SU-DHL-6 (cell line): Measurements from ENCODE around the gene PRKAR2A.

Source experiments
- H2AFZ ChIP-seq: fragments of 200-600 bp; sonication (generic); 2 replicates; pipeline ENCODE4 v1.6.1; 2014; ENCODE audit warnings: low read depth, mild to moderate bottlenecking, moderate library complexity, mixed read lengths, antibody characterized with exemption, low read length; ENCODE audit not compliant: severe bottlenecking
- H3F3A ChIP-seq: fragments of 200-600 bp; shearing (Covaris generic); 2 replicates; pipeline ENCODE4 v1.6.0; 2016; ENCODE audit warnings: antibody characterized with exemption, mild to moderate bottlenecking; ENCODE audit not compliant: insufficient read depth
- H3K27ac ChIP-seq: fragments of 200-600 bp; sonication (generic); 2 replicates; pipeline ENCODE4 v1.5.1; 2016; ENCODE audit warnings: low read depth, mild to moderate bottlenecking, low read length, moderate library complexity, mixed read lengths
- H3K27me3 ChIP-seq: fragments of 200-600 bp; sonication (generic), shearing (Covaris generic); 2 replicates; pipeline ENCODE4 v1.6.0; 2014; ENCODE audit warnings: mild to moderate bottlenecking, low read length
- H3K36me3 ChIP-seq: fragments of 200-600 bp; sonication (generic); 2 replicates; pipeline ENCODE4 v1.6.1; 2014; ENCODE audit warnings: mild to moderate bottlenecking, low read length, mixed read lengths
- H3K4me2 ChIP-seq: fragments of 300-600, 200-600 bp; shearing (Covaris generic), sonication (generic); 2 replicates; pipeline ENCODE4 v1.6.0; 2014; ENCODE audit warnings: low read length, low read depth, mild to moderate bottlenecking; ENCODE audit not compliant: poor library complexity, severe bottlenecking
- H3K4me3 ChIP-seq: fragments of 200-600 bp; sonication (generic); 2 replicates; pipeline ENCODE4 v1.5.1; 2014; ENCODE audit warnings: antibody characterized with exemption, low read length, mild to moderate bottlenecking, mixed read lengths; ENCODE audit not compliant: insufficient read depth, poor library complexity, severe bottlenecking
- H3K79me2 ChIP-seq: fragments of 200-600 bp; sonication (generic); 2 replicates; pipeline ENCODE4 v1.6.1; 2014; ENCODE audit warnings: mild to moderate bottlenecking, low read length, moderate library complexity; ENCODE audit not compliant: insufficient read depth
- H3K9ac ChIP-seq: fragments of 200-600 bp; sonication (generic); 2 replicates; pipeline ENCODE4 v1.7.0; 2014; ENCODE audit warnings: mild to moderate bottlenecking, low read length
- H3K9me2 ChIP-seq: fragments of 200-600 bp; sonication (generic); replicated peaks from 2 replicates; pipeline ENCODE4 v1.6.1; 2014; ENCODE audit warnings: low read length; ENCODE audit not compliant: insufficient read depth
- H3K9me3 ChIP-seq: fragments of 200-600 bp; sonication (generic); 2 replicates; pipeline ENCODE4 v1.6.1; 2014; ENCODE audit warnings: low read length, mixed read lengths; ENCODE audit not compliant: insufficient read depth
- H4K20me1 ChIP-seq: fragments of 200-600 bp; sonication (generic); 2 replicates; pipeline ENCODE4 v1.6.1; 2014; ENCODE audit warnings: low read depth, mild to moderate bottlenecking, antibody characterized with exemption, low read length, moderate library complexity, mixed read lengths
- EZH2phosphoT487 ChIP-seq: fragments of 200-600 bp; sonication (generic), shearing (Covaris generic); conservative IDR thresholded peaks from 2 replicates; pipeline ENCODE4 v1.6.1; 2018; ENCODE audit warnings: mild to moderate bottlenecking, antibody characterized with exemption, low read length, moderate library complexity, mixed read lengths
- TF ChIP-seq, protein P1 (sequence below): fragments of 200-600 bp; sonication (generic); IDR thresholded peaks from one replicate; pipeline ENCODE4 v1.5.1; 2017; ENCODE audit warnings: antibody characterized with exemption, mild to moderate bottlenecking, low read length, moderate library complexity; ENCODE audit not compliant: insufficient read depth, poor library complexity, severe bottlenecking

The PRKAR2A gene

GRCh38 chr3:48847053-48847503 lies 596 bp downstream of the PRKAR2A start:
- H3K27me3 ChIP-seq = no peaks in the 10 kb centered on the region
- H3K79me2 ChIP-seq = peaks cover 24% of the 10 kb centered on the region
- H3K9me2 ChIP-seq = no peaks in the 10 kb centered on the region
- peak overlapping the region; percentile 83 for H3K4me3 ChIP-seq
- peak overlapping the region; percentile 85 for H3K9ac ChIP-seq
- H2AFZ ChIP-seq = peak overlapping the region; percentile 64
- H3K36me3 ChIP-seq = 0 out of 2 replicates have a peak, but pooled peaks cover 2% of the 10 kb centered on the region
- H3K4me2 ChIP-seq = peak overlapping the region; percentile 77
- H3F3A ChIP-seq = peaks cover 7% of the 10 kb centered on the region; the same call in 1 of the 2 replicates
- H4K20me1 ChIP-seq = no peaks in the 10 kb centered on the region
- no peaks in the 10 kb centered on the region for H3K9me3 ChIP-seq
- no peak for TF ChIP-seq EZH2phosphoT487
- TF ChIP-seq, protein P1, sequence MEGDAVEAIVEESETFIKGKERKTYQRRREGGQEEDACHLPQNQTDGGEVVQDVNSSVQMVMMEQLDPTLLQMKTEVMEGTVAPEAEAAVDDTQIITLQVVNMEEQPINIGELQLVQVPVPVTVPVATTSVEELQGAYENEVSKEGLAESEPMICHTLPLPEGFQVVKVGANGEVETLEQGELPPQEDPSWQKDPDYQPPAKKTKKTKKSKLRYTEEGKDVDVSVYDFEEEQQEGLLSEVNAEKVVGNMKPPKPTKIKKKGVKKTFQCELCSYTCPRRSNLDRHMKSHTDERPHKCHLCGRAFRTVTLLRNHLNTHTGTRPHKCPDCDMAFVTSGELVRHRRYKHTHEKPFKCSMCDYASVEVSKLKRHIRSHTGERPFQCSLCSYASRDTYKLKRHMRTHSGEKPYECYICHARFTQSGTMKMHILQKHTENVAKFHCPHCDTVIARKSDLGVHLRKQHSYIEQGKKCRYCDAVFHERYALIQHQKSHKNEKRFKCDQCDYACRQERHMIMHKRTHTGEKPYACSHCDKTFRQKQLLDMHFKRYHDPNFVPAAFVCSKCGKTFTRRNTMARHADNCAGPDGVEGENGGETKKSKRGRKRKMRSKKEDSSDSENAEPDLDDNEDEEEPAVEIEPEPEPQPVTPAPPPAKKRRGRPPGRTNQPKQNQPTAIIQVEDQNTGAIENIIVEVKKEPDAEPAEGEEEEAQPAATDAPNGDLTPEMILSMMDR = no peak
- H3K27ac ChIP-seq = peak overlapping the region; percentile 38; the same call in 1 of the 2 replicates

DNA sequence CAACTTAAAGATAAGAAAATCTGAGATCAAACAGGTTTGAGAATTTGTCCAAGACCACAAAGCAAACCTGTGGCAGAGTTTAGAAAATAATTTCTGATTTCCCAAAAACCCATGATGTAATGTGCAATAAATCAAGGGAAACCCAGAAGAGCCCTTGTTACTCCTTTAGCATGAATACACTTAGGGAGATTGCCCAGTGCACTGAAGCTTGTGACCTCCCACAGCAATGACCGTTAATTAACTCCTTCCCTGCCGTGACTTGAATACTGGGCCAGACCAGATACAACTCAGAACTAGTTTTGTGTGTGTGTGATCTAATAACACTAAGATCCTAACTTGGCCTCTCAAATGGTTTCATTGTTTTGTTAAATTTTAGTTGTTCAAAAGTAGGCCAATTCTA lies 2.5 kb downstream of the PRKAR2A start:
- Histone ChIP-seq H3K27me3 (no peaks in the 10 kb centered on the region), H3K9me2 (no peaks in the 10 kb centered on the region), H3K4me3 (no peak overlapping the region), H3K27ac (no peak overlapping the region), H3K36me3 (0 out of 2 replicates have a peak, but pooled peaks cover 2% of the 10 kb centered on the region), H3K79me2 (peaks cover 35% of the 10 kb centered on the region), H2AFZ (no peak overlapping the region), H3K4me2 (no peak overlapping the region), H4K20me1 (no peaks in the 10 kb centered on the region), H3F3A (peaks cover 7% of the 10 kb centered on the region; the same call in 1 of the 2 replicates), H3K9ac (no peak overlapping the region), H3K9me3 (no peaks in the 10 kb centered on the region)
- TF ChIP-seq, protein P1 = no peak
- no peak for TF ChIP-seq EZH2phosphoT487

DNA sequence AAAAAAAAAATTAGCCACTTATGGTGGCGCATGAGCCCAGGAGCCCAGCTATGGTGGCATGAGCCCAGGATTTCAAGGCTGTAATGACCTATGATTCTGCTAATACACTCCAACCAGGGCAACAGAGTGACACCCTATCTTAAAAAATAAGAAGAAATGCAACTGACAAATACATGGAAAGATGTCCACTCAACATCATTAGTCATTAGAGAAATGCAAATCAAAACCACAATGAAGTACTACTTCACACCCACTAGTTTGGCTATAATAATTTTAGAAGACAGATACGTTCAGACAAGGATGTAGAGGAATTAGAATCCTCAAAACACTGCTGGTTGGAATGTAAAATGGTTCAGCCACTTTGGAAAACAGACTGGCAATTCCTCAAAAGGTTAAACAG lies 10.5 kb downstream of the PRKAR2A start:
- H3K9ac ChIP-seq = no peak overlapping the region
- no peaks in the 10 kb centered on the region for H3K9me3 ChIP-seq
- H2AFZ ChIP-seq = no peak overlapping the region
- no peaks in the 10 kb centered on the region for H3K9me2 ChIP-seq
- no peak for TF ChIP-seq EZH2phosphoT487
- TF ChIP-seq, protein P1 = no peak
- H3K27me3 ChIP-seq = no peaks in the 10 kb centered on the region
- H4K20me1 ChIP-seq = no peaks in the 10 kb centered on the region
- no peaks in the 10 kb centered on the region; the same call in 1 of the 2 replicates for H3F3A ChIP-seq
- H3K36me3 ChIP-seq = no peaks in the 10 kb centered on the region
- no peak overlapping the region for H3K27ac ChIP-seq
- no peak overlapping the region for H3K4me2 ChIP-seq
- H3K4me3 ChIP-seq = no peak overlapping the region
- peaks cover 35% of the 10 kb centered on the region for H3K79me2 ChIP-seq
